Daoy (cell line): Measurements from ENCODE around the gene EVI5L. TPM values are rescaled to one million over a fixed set of nuclear protein-coding genes. Genes with fewer than 3 reads are reported as not detected.
A peak's percentile ranks its signal among the peaks of the same experiment; 100 is the strongest.

Experiments
- DNase-seq: peaks from one replicate; pipeline ENCODE4 v3.0.0-alpha.2; 2015; ENCODE audit warnings: low read depth
- total RNA-seq: library from RNA; depleted of rRNA; stranded (reverse); fragments of >200 nt; shearing (Covaris generic); gene quantifications from 2 replicates; pipeline ENCODE4 v1.2.3, GENCODE V29; 2014

The EVI5L gene
- total RNA-seq, 1 experiment from 2014 or later = 9.3 TPM

GRCh38 chr19:7817801-7818200 lies 12.2 kb upstream of the EVI5L start:
- no peak for DNase-seq

GRCh38 chr19:7818806-7819205 lies 11.2 kb upstream of the EVI5L start:
- DNase-seq = no peak

DNA sequence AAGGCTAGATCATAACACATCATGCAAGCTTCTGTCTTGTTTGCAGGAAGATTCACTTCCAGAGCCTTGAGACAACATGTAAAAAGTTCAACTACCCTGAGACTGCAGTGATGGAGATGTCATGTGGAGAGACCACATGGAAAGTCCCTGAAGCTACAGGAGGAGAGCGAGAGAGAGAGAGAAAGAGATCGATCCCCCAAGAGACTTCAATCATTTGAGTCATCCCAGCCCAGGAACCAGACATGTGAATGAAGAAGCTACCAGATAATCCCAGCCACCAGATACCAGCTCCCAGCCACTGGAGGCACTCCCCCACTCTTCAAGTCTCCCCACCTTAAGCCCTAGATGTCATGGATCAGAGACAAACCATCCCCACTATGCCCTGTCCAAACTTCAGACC lies 10.7 kb upstream of the EVI5L start:
- DNase-seq = no peak

DNA sequence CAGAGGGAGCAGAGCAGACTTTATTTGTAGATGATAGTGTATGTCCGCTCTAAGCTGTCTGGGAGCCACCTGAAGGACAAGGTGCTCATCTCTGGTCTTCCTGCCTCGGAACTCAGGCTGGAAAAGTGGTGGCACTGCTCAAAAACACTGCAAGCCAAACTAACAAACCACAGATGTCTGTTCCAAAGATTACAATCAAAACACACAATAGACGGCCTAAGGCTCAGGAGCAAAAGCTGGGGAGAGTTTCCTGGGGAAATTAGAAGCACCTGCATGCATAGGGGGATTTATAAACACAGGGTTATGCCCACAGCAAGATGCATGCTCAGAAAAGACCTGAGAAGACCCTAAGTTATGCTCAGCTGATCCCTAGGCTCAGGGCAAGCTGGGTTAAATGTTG lies 9.4 kb upstream of the EVI5L start:
- no peak for DNase-seq

GRCh38 chr19:7822910-7823515 lies 7.0 kb upstream of the EVI5L start:
- DNase-seq = no peak

DNA sequence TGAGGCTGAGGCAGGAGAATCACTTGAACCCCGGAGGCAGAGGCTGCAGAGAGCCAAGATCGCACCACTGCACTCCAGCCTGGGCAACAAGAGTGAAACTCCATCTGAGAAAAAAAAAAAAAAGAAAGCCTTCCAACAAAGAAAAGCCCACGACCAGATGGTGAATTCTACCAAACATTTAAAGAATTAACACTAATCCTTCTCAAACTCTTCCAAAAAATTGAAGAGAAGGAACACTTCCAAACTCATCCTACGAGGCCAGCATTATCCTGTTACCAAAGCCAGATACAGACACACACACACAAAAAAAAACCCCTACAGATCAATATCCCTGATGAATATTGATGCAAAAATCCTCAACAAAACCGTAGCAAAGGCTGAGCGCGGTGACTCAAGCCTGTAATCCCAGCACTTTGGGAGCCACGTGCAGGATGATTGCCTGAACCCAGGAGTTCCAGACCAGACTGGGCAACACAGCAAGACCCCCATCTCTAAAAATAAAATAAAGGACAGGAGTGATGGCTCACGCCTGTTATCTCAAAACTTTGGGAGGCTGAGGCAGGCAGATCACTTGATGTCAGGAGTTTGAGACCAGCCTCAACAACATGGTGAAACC lies 6.2 kb upstream of the EVI5L start:
- no peak for DNase-seq

- no peak for DNase-seq
Measured at GRCh38 chr19:7829166-7829520, 875 bp upstream of the EVI5L start.

- DNase-seq = no peak
Measured at GRCh38 chr19:7830272-7830771, 304 bp downstream of the EVI5L start.

- no peak for DNase-seq
Measured at GRCh38 chr19:7830823-7831222, 805 bp downstream of the EVI5L start.

GRCh38 chr19:7831452-7831851 lies 1.4 kb downstream of the EVI5L start:
- peak; percentile 73 for DNase-seq

- DNase-seq = no peak
Measured at GRCh38 chr19:7832009-7832408, 2.0 kb downstream of the EVI5L start.

DNA sequence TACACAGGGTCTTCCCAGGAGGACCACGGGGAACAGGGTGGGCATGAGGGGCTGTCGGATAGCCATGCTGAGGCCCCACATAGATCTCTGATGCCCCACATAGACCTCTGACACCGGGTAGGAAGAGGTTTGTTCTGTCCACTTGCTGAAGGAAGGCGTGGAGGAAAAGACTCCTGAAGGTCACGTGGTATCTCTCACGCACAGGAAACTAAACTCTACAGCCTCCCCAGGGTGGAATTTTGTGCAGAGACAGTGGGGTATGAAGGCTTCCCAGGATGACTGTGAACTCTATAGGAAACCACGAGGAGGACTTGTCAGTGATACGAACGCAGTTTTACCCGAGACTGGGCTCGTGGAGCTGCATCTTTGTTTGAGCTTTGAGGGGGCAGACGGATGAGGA lies 2.8 kb downstream of the EVI5L start:
- no peak for DNase-seq

- DNase-seq = peak; percentile 75
Measured at GRCh38 chr19:7833225-7834099, 3.4 kb downstream of the EVI5L start.

- no peak for DNase-seq
Measured at GRCh38 chr19:7839476-7839875, 9.5 kb downstream of the EVI5L start.

GRCh38 chr19:7840629-7841028 lies 10.6 kb downstream of the EVI5L start:
- DNase-seq = no peak

- peak; percentile 0 for DNase-seq
Measured at GRCh38 chr19:7841751-7842660, 12.0 kb downstream of the EVI5L start.

DNA sequence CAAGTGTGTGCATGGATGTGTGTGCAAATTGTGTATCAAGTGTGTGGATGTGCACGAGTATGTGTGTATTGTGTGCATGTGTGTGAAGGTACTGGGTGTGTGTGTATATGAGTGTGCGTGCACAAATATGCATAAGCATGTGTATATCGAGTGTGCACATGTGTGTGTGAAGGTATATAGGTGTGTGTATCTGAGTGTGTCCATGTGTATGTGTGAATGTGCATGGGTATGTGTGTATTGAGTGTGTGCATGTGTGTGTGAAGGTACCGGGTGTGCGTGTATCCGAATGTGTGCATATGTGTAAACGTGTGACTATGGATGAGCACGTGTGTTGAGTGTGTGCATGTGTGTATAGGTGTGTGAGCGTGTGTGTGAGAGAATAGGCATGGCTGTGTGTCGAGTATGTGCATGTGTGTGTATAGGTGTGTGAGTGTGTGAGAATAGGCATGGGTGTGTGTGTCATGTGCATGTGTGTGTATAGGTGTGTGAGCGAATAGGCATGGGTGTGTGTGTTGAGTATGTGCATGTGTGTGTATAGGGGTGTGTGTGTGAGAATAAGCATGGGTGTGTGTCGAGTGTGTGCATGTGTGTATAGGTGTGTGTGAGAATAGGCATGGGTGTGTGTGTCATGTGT lies 12.8 kb downstream of the EVI5L start:
- DNase-seq = no peak

DNA sequence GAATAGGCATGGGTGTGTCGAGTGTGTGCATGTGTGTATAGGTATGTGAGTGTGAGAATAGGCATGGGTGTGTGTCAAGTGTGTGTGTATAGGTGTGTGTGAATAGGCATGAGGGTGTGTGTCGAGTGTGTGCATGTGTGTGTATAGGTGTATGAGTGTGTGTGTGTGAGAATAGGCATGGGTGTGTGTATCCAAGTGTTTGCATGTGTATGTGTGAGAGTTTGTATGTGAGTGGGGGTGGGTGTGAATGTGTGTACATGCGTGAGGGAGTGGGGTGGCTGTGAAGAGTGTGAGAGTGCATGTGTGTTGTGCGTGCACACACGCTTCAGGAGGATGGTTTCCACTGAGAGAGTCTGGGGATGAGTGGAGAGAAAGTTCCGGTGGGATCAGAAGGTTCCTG lies 13.5 kb downstream of the EVI5L start:
- no peak for DNase-seq

DNA sequence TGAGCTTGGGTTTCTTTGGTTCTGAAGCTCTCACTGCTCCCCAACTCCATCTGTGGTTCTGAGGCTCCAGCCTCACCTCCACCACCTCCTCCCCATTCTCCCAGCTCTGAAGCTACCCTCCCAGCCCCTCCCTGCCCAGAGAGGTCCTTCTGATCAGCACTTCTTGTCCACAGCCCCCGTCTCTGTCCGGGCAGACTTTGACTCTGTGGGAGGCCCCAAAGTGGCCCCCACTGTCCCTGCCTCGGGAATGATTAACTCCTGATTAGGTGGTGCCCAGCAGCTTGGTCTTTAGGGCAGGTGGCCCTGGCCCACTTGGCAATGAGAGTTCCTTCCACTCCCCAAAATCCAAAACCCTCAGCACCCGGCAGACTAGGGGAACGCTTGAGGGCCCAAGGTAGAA lies 14.4 kb downstream of the EVI5L start:
- DNase-seq = no peak

DNA sequence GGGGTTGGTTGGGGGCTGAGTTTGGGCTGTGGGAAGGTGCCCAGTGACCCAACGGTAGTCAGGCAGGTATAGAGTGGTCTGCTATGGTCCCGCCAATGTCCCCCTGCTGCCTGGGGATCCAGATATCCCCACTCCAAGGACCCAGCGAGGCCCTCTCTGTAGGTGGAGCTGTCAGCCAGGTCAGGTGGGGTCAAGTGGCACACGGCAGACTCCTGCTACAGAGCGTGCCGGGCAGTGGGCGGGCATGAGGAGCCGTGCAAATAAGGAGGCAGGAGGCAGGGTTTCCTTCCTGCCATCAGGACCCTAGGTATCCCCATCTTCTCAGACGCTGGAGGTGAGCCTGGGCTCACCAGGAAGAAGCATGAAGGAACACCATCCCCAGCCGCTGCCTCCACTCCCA lies 14.9 kb downstream of the EVI5L start:
- no peak for DNase-seq

GRCh38 chr19:7845390-7846154 lies 15.6 kb downstream of the EVI5L start:
- no peak for DNase-seq
